PC-3 (cell line): Measurements from ENCODE around the gene WDR38. TPM values are rescaled to one million over a fixed set of nuclear protein-coding genes. Genes with fewer than 3 reads are reported as not detected.

Source experiments
- ATAC-seq: fragments of 200-7000 bp; cut with Tn5 transposase; 2 replicates; pipeline ENCODE4 v1.9.1; 2020; ENCODE audit warnings: mild to moderate bottlenecking, moderate library complexity
- BruUV-seq: library from RNA; stranded (reverse); fragments of 400-500 nt; replicated peaks from 2 replicates; lab custom pipeline; 2021; lab: Mats Ljungman, UMichigan
- CTCF ChIA-PET: fragments of 300-600 bp; sonication (Branson Sonifier 250); formaldehyde crosslinking; loops from one replicate; lab custom pipeline; 2022; ENCODE audit warnings: antibody characterized with exemption; lab: Charles Lee
- POLR2A ChIA-PET: fragments of 300-600 bp; sonication (Branson Sonifier 250); formaldehyde crosslinking; loops from one replicate; lab custom pipeline; 2022; ENCODE audit warnings: antibody characterized with exemption; ENCODE audit not compliant: unreplicated experiment; lab: Charles Lee
- DNase-seq: peaks from one replicate; pipeline ENCODE4 v3.0.0-alpha.2; 2015
- H2AFZ ChIP-seq: fragments of 300-600 bp; sonication (generic); 2 replicates; pipeline ENCODE4 v1.6.0; 2016; ENCODE audit warnings: antibody characterized with exemption, low read length
- H3F3A ChIP-seq: fragments of 300-600 bp; sonication (generic); one replicate; pipeline ENCODE4 v1.6.0; 2017; ENCODE audit warnings: antibody characterized with exemption, low read length, control low read depth, mild to moderate bottlenecking; ENCODE audit not compliant: unreplicated experiment
- H3K27ac ChIP-seq: fragments of 300-600 bp; sonication (generic); 2 replicates; pipeline ENCODE4 v1.5.1; 2016; ENCODE audit warnings: mild to moderate bottlenecking, low read length
- H3K27me3 ChIP-seq: fragments of 300-600 bp; sonication (generic); 2 replicates; pipeline ENCODE4 v1.6.1; 2016; ENCODE audit warnings: low read length, mixed read lengths
- H3K36me3 ChIP-seq: fragments of 300-600 bp; sonication (generic); 2 replicates; pipeline ENCODE4 v1.6.1; 2016; ENCODE audit warnings: low read depth, mixed run types, low read length, mixed read lengths
- H3K4me1 ChIP-seq: fragments of 300-600 bp; sonication (generic); 2 replicates; pipeline ENCODE4 v1.5.1; 2016; ENCODE audit warnings: low read length; ENCODE audit not compliant: insufficient read depth
- H3K4me2 ChIP-seq: fragments of 300-600 bp; sonication (generic); 2 replicates; pipeline ENCODE4 v1.6.0; 2016; ENCODE audit warnings: low read length
- H3K4me3 ChIP-seq: fragments of 300-600 bp; sonication (generic); 2 replicates; pipeline ENCODE4 v1.5.1; 2016; ENCODE audit warnings: mild to moderate bottlenecking, low read length, mixed read lengths
- H3K79me2 ChIP-seq: fragments of 300-600 bp; sonication (generic); 2 replicates; pipeline ENCODE4 v1.6.1; 2017; ENCODE audit warnings: low read length, mixed read lengths
- H3K9ac ChIP-seq: fragments of 300-600 bp; sonication (generic); 2 replicates; pipeline ENCODE4 v1.6.0; 2016; ENCODE audit warnings: mild to moderate bottlenecking, low read length
- H3K9me2 ChIP-seq: fragments of 300-600 bp; sonication (generic); replicated peaks from 2 replicates; pipeline ENCODE4 v1.6.1; 2016; ENCODE audit warnings: mixed run types, low read length, mixed read lengths
- H3K9me3 ChIP-seq: fragments of 300-600 bp; sonication (generic); 2 replicates; pipeline ENCODE4 v1.6.1; 2016; ENCODE audit warnings: low read length, mixed read lengths
- H4K20me1 ChIP-seq: fragments of 300-600 bp; sonication (generic); 2 replicates; pipeline ENCODE4 v1.6.1; 2016; ENCODE audit warnings: low read length, mixed read lengths
- EZH2 ChIP-seq: fragments of 300-600 bp; sonication (generic); IDR thresholded peaks from one replicate; pipeline ENCODE4 v1.6.1; 2017; ENCODE audit warnings: antibody characterized with exemption, mild to moderate bottlenecking, low read length; ENCODE audit not compliant: unreplicated experiment
- EZH2phosphoT487 ChIP-seq: fragments of 300-600 bp; sonication (generic); IDR thresholded peaks from 2 replicates; pipeline ENCODE4 v1.6.1; 2018; ENCODE audit warnings: mild to moderate bottlenecking, antibody characterized with exemption, low read length, borderline replicate concordance
- intact Hi-C: fragments of 100-400 bp; cut with micrococcal nuclease; formaldehyde crosslinking; loops from 2 replicates; pipeline ENCODE4 v1.9.0; 2023
- total RNA-seq: library from RNA; depleted of rRNA; stranded (reverse); fragments of >200 nt; gene quantifications from 2 replicates; pipeline ENCODE4 v1.2.3, GENCODE V29; 2014
- TF ChIP-seq, protein P1 (sequence below): fragments of 300-600 bp; sonication (generic); conservative IDR thresholded peaks from 2 replicates; pipeline ENCODE4 v1.5.1; 2017; ENCODE audit warnings: antibody characterized with exemption, low read depth, mild to moderate bottlenecking, low read length

WDR38 gene
- total RNA-seq, 1 experiment from 2014 or later: not detected

DNA sequence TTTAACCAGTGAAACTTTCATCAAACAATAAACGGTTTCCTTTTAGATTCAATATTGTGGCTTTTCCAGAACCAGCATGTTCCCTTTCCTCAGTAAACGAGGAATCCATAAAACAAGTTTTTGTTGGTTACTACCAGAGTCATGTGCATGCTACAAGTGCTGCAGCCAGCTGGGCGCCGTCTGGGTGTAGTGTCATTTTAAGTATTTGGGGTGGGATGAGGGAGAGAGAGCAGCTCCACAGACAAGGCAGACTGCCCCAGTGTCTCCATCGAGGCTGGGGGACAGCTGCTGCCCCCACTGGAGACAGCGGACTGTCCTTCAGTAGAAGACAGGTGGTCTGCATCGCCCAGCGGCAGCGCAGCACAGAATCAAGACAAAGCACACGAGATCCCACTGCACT lies 26.0 kb downstream of the WDR38 start:
- no peaks in the 10 kb centered on the region for H4K20me1 ChIP-seq
- intact Hi-C loops: no loop called here
- H3K36me3 ChIP-seq: peaks cover 9% of the 10 kb centered on the region
- H3K4me2 ChIP-seq: no peak overlapping the region
- H3K27me3 ChIP-seq: no peaks in the 10 kb centered on the region
- ATAC-seq (no peak), DNase-seq (no peak)
- no peaks in the 10 kb centered on the region for H3F3A ChIP-seq
- no peaks in the 10 kb centered on the region for H3K4me1 ChIP-seq
- BruUV-seq: no TSS peak
- no peaks in the 10 kb centered on the region for H3K9me2 ChIP-seq
- H3K9ac ChIP-seq: no peak overlapping the region
- H3K79me2 ChIP-seq: peaks cover 8% of the 10 kb centered on the region; the same call in 1 of the 2 replicates
- no peak overlapping the region for H3K27ac ChIP-seq
- no peak overlapping the region for H2AFZ ChIP-seq
- POLR2A ChIA-PET: no interaction called here
- no peaks in the 10 kb centered on the region for H3K9me3 ChIP-seq
- H3K4me3 ChIP-seq: no peak overlapping the region
- CTCF ChIA-PET: no interaction called here
- TF ChIP-seq, protein P1, sequence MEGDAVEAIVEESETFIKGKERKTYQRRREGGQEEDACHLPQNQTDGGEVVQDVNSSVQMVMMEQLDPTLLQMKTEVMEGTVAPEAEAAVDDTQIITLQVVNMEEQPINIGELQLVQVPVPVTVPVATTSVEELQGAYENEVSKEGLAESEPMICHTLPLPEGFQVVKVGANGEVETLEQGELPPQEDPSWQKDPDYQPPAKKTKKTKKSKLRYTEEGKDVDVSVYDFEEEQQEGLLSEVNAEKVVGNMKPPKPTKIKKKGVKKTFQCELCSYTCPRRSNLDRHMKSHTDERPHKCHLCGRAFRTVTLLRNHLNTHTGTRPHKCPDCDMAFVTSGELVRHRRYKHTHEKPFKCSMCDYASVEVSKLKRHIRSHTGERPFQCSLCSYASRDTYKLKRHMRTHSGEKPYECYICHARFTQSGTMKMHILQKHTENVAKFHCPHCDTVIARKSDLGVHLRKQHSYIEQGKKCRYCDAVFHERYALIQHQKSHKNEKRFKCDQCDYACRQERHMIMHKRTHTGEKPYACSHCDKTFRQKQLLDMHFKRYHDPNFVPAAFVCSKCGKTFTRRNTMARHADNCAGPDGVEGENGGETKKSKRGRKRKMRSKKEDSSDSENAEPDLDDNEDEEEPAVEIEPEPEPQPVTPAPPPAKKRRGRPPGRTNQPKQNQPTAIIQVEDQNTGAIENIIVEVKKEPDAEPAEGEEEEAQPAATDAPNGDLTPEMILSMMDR: no peak
- no peak for TF ChIP-seq EZH2phosphoT487
- no peak for TF ChIP-seq EZH2

DNA sequence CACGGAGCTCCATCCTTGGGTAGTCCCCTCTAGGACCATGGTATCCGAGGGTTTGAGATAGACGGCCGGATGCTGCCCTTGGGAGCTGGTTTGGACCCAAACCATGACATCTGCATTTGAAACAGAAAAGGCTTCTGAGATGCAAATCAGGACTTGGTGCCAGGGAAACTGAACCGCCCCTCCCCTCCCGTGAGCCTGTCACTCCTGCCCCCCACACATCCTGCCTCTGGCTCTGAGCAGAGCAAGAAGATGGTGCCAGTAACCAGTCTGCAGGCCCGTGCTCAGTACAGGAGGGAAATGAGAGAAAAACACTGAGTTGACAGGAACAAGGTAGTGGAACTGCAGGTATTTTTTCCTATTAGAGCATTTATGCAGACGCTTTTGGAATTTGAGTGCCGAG lies 27.2 kb downstream of the WDR38 start:
- no peaks in the 10 kb centered on the region for H3F3A ChIP-seq
- peaks cover 4% of the 10 kb centered on the region for H3K36me3 ChIP-seq

DNA sequence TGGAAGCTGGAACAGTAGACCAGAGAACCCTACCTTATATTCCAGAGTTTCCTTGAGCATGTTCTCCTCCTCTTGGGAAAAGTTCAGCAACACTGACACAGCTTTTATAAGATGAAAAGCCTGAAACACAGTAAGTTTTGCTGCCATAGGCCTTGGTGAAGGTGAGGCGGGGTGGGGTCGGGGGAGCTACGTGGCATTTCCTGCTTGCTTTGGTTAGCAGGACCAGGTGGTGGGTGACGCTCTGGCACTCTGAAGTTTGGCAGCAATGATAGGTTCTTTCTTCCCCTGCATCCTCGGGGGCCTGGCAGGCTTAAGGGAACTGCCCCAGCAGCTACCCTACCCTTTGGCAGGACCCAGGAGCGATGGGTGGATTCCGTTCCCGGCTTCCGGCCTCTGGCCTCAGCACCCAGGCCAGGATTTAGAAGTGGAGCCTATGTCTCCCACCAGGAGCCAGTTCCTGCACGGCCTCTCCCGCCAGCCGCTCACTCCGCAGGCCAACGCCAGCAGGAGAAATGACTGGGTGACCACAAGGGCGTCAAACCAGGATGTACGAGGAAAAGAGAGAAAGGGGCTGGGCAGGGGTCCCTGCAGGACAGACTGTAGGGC lies 28.0 kb downstream of the WDR38 start:
- Histone ChIP-seq H3K4me2 (no peak overlapping the region), H3K36me3 (peaks cover 4% of the 10 kb centered on the region), H3K27me3 (no peaks in the 10 kb centered on the region), H4K20me1 (no peaks in the 10 kb centered on the region), H3K4me3 (no peak overlapping the region), H2AFZ (no peak overlapping the region), H3F3A (no peaks in the 10 kb centered on the region), H3K9me2 (no peaks in the 10 kb centered on the region), H3K79me2 (no peaks in the 10 kb centered on the region), H3K9me3 (no peaks in the 10 kb centered on the region), H3K9ac (no peak overlapping the region), H3K4me1 (no peaks in the 10 kb centered on the region), H3K27ac (no peak overlapping the region)
- ATAC-seq: no peak
- DNase-seq: no peak
- TF ChIP-seq EZH2phosphoT487 (no peak), EZH2 (no peak)
- TF ChIP-seq, protein P1: no peak
- POLR2A ChIA-PET: no interaction called here
- CTCF ChIA-PET: no interaction called here
- intact Hi-C loops: no loop called here
- no TSS peak for BruUV-seq

More for the DNA sequence above, 27.2 kb downstream of the WDR38 start:
- ATAC-seq (no peak), DNase-seq (no peak)
- POLR2A ChIA-PET: no interaction called here
- intact Hi-C loops: no loop called here
- no peaks in the 10 kb centered on the region for H4K20me1 ChIP-seq
- H3K4me2 ChIP-seq: no peak overlapping the region
- no peak overlapping the region for H3K4me3 ChIP-seq
- no peaks in the 10 kb centered on the region for H3K4me1 ChIP-seq
- BruUV-seq: no TSS peak
- CTCF ChIA-PET: no interaction called here
- H3K27me3 ChIP-seq: no peaks in the 10 kb centered on the region
- TF ChIP-seq EZH2phosphoT487: no peak
- TF ChIP-seq, protein P1: no peak
- TF ChIP-seq EZH2: no peak
- H3K79me2 ChIP-seq: 0 out of 2 replicates have a peak, but pooled peaks cover 3% of the 10 kb centered on the region
- H2AFZ ChIP-seq: no peak overlapping the region
- no peaks in the 10 kb centered on the region for H3K9me3 ChIP-seq
- H3K9ac ChIP-seq: no peak overlapping the region
- no peak overlapping the region for H3K27ac ChIP-seq
- H3K9me2 ChIP-seq: no peaks in the 10 kb centered on the region
